ENCODE results near the gene SLC35D1. TPM values are rescaled to one million over a fixed set of nuclear protein-coding genes. Genes with fewer than 3 reads are reported as not detected.

The SLC35D1 gene
- total and polyA plus RNA-seq, 2 experiments from 2014 or later, result 14.3 to 40.2 TPM

- WGBS (ENCODE audit: low lambda C conversion rate, missing lambda C conversion rate), result 71% methylated on average over 2 of the region's 2 CpGs
- no peak overlapping the region for H3K27ac ChIP-seq
Observed at GRCh38 chr1:67018574-67018973, 35.4 kb downstream of the SLC35D1 start.

GRCh38 chr1:67013573-67013972 is 40.4 kb downstream of the SLC35D1 start:
- Histone ChIP-seq H3K36me3 (replicated peaks; ENCODE audit: insufficient read depth, low read depth) (no peaks in the 10 kb centered on the region), H3K4me2 (no peak overlapping the region), H3K27me3 (no peaks in the 10 kb centered on the region), H4K20me1 (ENCODE audit: insufficient read depth, poor library complexity, severe bottlenecking) (no peaks in the 10 kb centered on the region), H3K9me2 (replicated peaks; ENCODE audit: insufficient read depth) (no peaks in the 10 kb centered on the region), H3K79me2 (peaks cover 14% of the 10 kb centered on the region), H2AFZ (no peak overlapping the region), H3K4me1 (ENCODE audit: insufficient read depth) (no peaks in the 10 kb centered on the region), H3K27ac (no peak overlapping the region), H3K9me3 (ENCODE audit: low read depth) (no peaks in the 10 kb centered on the region), H3K4me3 (no peak overlapping the region)
- TF ChIP-seq EZH2phosphoT487 (IDR thresholded peaks at IDR 0.05; ENCODE audit: low read depth, severe bottlenecking, unreplicated experiment) (no peak), EZH2 (IDR thresholded peaks at IDR 0.05; ENCODE audit: borderline replicate concordance) (no peak), CTCF (IDR thresholded peaks at IDR 0.05; ENCODE audit: poor library complexity) (no peak)
- no peak for DNase-seq (ENCODE audit: low spot score)
- 45% methylated on average over 2 of the region's 2 CpGs for WGBS (ENCODE audit: low lambda C conversion rate, missing lambda C conversion rate)

More at GRCh38 chr1:67018574-67018973, 35.4 kb downstream of the SLC35D1 start:
- no peak overlapping the region for H2AFZ ChIP-seq
- no peaks in the 10 kb centered on the region for H3K9me3 ChIP-seq (ENCODE audit: low read depth)
- no peaks in the 10 kb centered on the region for H4K20me1 ChIP-seq (ENCODE audit: insufficient read depth, poor library complexity, severe bottlenecking)
- DNase-seq (ENCODE audit: low spot score), result no peak
- no peaks in the 10 kb centered on the region for H3K9me2 ChIP-seq (replicated peaks; ENCODE audit: insufficient read depth)
- H3K27me3 ChIP-seq, result no peaks in the 10 kb centered on the region
- TF ChIP-seq EZH2phosphoT487 (IDR thresholded peaks at IDR 0.05; ENCODE audit: low read depth, severe bottlenecking, unreplicated experiment), result no peak
- no peak for TF ChIP-seq CTCF (IDR thresholded peaks at IDR 0.05; ENCODE audit: poor library complexity)
- no peak for TF ChIP-seq EZH2 (IDR thresholded peaks at IDR 0.05; ENCODE audit: borderline replicate concordance)
- H3K4me3 ChIP-seq, result no peak overlapping the region
- H3K79me2 ChIP-seq, result no peaks in the 10 kb centered on the region
- no peaks in the 10 kb centered on the region for H3K36me3 ChIP-seq (replicated peaks; ENCODE audit: insufficient read depth, low read depth)
- H3K4me2 ChIP-seq, result no peak overlapping the region
- H3K4me1 ChIP-seq (ENCODE audit: insufficient read depth), result peaks cover 12% of the 10 kb centered on the region

GRCh38 chr1:67009792-67010191 is 44.2 kb downstream of the SLC35D1 start:
- H3K9me3 ChIP-seq (ENCODE audit: low read depth), result no peaks in the 10 kb centered on the region
- DNase-seq (ENCODE audit: low spot score), result no peak
- peaks cover 21% of the 10 kb centered on the region for H3K79me2 ChIP-seq
- no peaks in the 10 kb centered on the region for H3K36me3 ChIP-seq (replicated peaks; ENCODE audit: insufficient read depth, low read depth)
- no peak overlapping the region for H2AFZ ChIP-seq
- no peaks in the 10 kb centered on the region for H3K27me3 ChIP-seq
- no peak for TF ChIP-seq EZH2phosphoT487 (IDR thresholded peaks at IDR 0.05; ENCODE audit: low read depth, severe bottlenecking, unreplicated experiment)
- TF ChIP-seq EZH2 (IDR thresholded peaks at IDR 0.05; ENCODE audit: borderline replicate concordance), result no peak
- no peak for TF ChIP-seq CTCF (IDR thresholded peaks at IDR 0.05; ENCODE audit: poor library complexity)
- H3K27ac ChIP-seq, result no peak overlapping the region
- no peaks in the 10 kb centered on the region for H4K20me1 ChIP-seq (ENCODE audit: insufficient read depth, poor library complexity, severe bottlenecking)
- no peaks in the 10 kb centered on the region for H3K4me1 ChIP-seq (ENCODE audit: insufficient read depth)
- WGBS (ENCODE audit: low lambda C conversion rate, missing lambda C conversion rate), result 99% methylated on average over 3 of the region's 3 CpGs
- no peak overlapping the region for H3K4me3 ChIP-seq
- H3K4me2 ChIP-seq, result no peak overlapping the region
- no peaks in the 10 kb centered on the region for H3K9me2 ChIP-seq (replicated peaks; ENCODE audit: insufficient read depth)

GRCh38 chr1:67005068-67005467 is 48.9 kb downstream of the SLC35D1 start:
- TF ChIP-seq EZH2 (IDR thresholded peaks at IDR 0.05; ENCODE audit: borderline replicate concordance) (no peak), EZH2phosphoT487 (IDR thresholded peaks at IDR 0.05; ENCODE audit: low read depth, severe bottlenecking, unreplicated experiment) (no peak), CTCF (IDR thresholded peaks at IDR 0.05; ENCODE audit: poor library complexity) (no peak)
- Histone ChIP-seq H3K36me3 (replicated peaks; ENCODE audit: insufficient read depth, low read depth) (no peaks in the 10 kb centered on the region), H3K9me2 (replicated peaks; ENCODE audit: insufficient read depth) (no peaks in the 10 kb centered on the region), H3K4me1 (ENCODE audit: insufficient read depth) (no peaks in the 10 kb centered on the region), H2AFZ (no peak overlapping the region), H4K20me1 (ENCODE audit: insufficient read depth, poor library complexity, severe bottlenecking) (no peaks in the 10 kb centered on the region), H3K4me3 (no peak overlapping the region), H3K9me3 (ENCODE audit: low read depth) (no peaks in the 10 kb centered on the region), H3K27ac (no peak overlapping the region), H3K27me3 (no peaks in the 10 kb centered on the region), H3K79me2 (peaks cover 11% of the 10 kb centered on the region), H3K4me2 (no peak overlapping the region)
- 85% methylated on average over 8 of the region's 8 CpGs for WGBS (ENCODE audit: low lambda C conversion rate, missing lambda C conversion rate)
- DNase-seq (ENCODE audit: low spot score), result no peak

Measured in hepatocyte (in vitro differentiated cells).